GM21723 (cell line): ENCODE results near the gene GREM2.

Experiments used
- ATAC-seq: cut with Tn5 transposase; IDR thresholded peaks from one replicate; pipeline ENCODE4 v1.9.1; 2021; ENCODE audit warnings: mild to moderate bottlenecking, moderate library complexity; ENCODE audit not compliant: unreplicated experiment

Gene GREM2

GRCh38 chr1:240503036-240503435 lies 108.9 kb downstream of the GREM2 start:
- ATAC-seq: no peak

- no peak for ATAC-seq
Observed at GRCh38 chr1:240501115-240501514, 110.8 kb downstream of the GREM2 start.

DNA sequence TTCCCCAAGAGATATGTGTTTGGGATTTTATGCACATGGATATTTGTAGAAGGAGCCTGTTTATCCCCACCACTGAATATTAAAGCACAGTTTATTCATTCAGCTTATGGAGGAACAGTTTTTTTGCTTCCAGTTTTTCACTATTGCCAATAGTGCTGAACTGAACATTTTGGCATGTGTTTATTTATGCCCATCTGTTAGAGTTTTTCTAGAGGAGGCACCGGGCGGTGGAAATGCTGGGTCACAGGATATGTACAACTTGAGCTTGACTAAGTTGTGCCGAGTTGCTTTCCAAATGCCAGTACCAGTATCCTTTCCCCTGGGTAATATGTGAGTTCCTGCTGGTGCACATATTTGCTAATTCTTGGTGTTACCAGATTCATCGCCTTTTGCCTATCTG lies 111.3 kb downstream of the GREM2 start:
- no peak for ATAC-seq

DNA sequence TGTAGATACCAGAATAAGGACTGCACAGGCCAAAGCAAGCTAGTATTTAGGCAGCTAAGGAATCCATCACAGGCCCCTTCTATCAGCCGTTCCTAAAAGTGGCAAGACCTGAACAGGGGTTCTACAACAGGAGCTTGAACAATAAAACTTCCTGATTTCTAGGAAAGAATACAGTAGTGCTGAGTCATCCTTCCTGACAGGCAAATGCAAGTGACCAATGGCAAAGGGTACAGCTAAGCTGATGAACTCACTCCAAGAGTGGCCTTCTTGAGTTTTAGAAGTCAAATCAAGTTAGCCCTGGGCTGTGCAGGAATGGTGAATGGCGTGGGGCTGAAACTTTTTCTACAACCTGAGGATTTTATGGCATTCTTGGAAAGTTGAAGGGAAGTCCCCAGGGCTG lies 112.9 kb downstream of the GREM2 start:
- ATAC-seq: no peak

- ATAC-seq: no peak
Observed at GRCh38 chr1:240498335-240498734, 113.6 kb downstream of the GREM2 start.

- ATAC-seq: no peak
Observed at GRCh38 chr1:240497908-240498307, 114.0 kb downstream of the GREM2 start.

GRCh38 chr1:240496941-240497340 lies 115.0 kb downstream of the GREM2 start:
- ATAC-seq: no peak

DNA sequence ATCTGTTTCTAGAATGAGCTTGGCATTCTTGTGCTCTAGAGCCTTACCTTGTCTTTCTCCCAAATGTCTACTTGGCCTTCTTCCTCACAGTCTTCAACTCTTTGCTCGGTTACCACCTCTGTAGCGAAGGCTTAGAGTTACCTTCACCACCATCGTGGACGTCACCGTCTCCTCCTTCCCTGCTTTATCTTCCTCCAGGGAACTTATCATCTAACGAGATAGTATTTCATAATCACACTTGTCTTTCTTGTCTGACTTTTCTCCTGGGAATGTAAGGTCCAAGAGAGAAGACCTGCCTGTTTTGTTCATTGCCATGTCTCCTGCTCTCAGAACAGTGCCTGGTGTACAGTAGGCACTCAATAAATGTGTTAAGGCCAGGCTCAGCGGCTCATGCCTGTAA lies 115.6 kb downstream of the GREM2 start:
- no peak for ATAC-seq

GRCh38 chr1:240495601-240496000 lies 116.4 kb downstream of the GREM2 start:
- ATAC-seq: no peak

DNA sequence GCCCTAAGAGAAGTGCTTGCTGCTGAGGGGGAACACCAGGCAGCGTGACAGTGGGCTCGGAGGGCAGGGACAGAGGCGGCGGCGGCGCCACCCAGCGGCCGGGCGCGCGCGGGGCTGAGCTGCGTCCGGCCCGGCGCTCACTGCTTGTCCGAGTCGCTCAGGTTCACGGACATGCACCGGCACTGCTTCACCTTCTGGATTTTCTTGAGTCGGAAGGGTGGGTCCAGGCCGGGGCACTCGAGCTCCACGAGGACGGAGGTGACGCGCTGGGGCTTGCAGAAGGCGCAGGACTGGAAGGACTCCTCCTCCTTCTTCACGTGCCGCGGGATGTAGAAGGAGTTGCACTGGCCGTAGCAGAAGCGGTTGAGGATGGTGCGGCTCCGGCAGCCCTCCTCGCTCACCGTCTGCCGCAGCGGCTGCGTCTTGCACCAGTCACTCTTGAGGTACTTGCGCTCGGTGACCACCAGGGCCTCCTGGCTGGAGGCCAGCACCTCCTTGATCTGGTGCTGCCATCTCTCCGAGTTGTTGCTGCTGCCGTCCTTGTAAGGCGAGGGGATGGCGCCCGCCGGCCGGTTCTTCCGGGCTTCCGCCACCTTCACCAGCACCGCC lies 119.0 kb downstream of the GREM2 start:
- ATAC-seq: no peak

DNA sequence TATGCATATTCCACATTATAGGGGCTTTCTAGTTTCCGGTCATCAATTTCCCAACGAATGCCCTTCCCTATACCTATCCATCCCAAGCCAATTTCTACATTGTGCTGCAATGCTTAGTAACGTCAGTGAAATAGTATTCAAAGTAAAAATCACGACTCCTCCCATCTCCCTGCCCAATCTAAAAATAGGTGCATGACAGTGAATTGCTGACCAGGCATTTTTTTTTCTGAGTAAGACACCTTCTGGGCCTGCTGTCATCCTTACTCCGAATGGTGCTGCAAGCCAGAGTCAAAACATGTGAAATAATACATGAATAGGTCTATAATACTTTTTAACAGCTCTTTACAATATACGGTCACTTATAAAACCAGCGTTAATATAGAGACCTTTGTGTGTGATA lies 120.2 kb downstream of the GREM2 start:
- no peak for ATAC-seq

- ATAC-seq: no peak
Observed at GRCh38 chr1:240491156-240491555, 120.8 kb downstream of the GREM2 start.

GRCh38 chr1:240487493-240487892 lies 124.5 kb downstream of the GREM2 start:
- ATAC-seq: no peak

GRCh38 chr1:240486611-240487010 lies 125.3 kb downstream of the GREM2 start:
- ATAC-seq: no peak

DNA sequence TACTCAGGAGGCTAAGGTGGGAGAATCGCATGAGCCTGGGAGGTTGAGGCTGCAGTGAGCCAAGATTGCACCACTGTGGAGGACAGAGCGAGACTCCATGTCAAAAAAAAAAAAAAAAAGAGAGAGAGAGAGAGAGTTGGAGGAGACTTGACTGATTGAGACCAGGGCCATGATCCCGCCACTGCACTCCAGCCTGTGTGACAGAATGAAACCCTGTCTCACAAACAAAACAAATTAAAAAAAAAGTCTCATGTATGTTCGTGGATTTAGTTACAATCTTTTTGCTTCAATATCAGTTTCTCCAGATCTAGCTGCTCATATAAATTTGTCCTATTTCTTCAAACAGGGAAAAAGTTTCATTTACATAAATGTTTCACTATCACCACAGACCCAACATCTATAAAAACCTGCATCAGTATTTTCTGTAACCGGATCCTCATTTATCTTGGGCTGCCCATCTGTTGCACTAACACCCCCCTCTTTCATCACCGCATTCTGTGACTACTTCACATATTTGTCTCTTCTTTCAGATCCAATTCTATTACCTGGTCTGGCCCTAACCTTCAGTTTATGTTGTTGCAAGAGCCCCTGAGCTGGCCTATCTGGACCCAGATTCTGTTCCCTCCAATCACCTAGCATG lies 127.0 kb downstream of the GREM2 start:
- ATAC-seq: no peak

DNA sequence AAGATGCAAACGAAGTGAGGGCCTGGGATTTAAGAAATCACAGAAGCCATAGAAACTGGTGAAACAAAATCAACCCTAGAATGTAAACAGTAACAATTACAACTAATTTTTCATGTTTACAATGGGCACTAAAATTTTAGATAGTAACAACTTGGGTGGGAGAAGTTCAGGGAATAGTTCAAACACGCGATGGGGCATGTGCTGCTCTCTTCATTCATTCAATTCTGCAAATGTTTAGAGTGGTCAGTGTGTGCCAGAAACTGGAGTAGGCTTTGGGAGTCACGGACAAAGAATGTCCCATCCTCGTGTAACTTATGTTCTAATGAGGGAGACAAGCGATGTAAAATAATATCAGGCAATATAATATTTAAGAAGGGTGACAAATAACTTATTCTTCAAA lies 133.4 kb downstream of the GREM2 start:
- ATAC-seq: no peak

DNA sequence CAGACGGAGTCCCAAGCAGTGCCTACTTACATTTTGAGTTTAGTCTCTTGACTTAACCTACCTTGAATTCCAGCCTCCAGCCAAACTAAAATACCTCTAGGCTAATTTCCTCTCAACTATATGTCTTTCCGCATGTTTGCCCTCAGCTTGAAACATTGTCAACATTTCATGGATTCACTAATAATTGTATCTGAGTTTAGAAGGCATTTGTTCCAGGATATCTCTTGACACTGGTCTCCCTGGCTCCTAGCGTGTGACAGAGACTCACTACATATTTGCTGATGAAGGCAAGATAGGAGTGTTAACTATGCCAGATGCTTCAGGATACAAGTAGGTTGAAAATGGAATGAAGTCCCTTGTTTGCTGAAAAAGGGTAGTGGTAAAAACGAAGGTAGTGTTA lies 136.1 kb downstream of the GREM2 start:
- ATAC-seq: no peak

GRCh38 chr1:240474133-240474614 lies 137.8 kb downstream of the GREM2 start:
- ATAC-seq: no peak

DNA sequence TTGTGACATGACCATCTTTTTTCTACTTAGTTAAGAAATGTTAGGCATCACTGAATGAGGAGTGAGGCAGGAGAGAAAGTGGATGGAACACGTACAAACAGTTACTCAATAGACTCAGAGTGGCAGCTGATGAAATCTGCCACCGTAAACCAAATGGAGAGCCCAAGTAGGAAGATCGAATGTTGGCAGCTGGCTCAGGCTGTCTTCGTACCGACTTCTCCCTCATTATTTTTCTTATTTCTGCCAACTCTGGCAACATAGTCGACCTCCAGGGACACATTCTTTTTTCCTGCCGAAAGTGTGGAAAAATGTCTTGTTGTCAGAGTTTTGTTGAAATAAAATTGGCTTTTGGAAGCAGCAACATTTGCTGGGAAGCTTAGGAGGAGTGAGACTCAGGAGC lies 143.3 kb downstream of the GREM2 start:
- ATAC-seq: no peak

DNA sequence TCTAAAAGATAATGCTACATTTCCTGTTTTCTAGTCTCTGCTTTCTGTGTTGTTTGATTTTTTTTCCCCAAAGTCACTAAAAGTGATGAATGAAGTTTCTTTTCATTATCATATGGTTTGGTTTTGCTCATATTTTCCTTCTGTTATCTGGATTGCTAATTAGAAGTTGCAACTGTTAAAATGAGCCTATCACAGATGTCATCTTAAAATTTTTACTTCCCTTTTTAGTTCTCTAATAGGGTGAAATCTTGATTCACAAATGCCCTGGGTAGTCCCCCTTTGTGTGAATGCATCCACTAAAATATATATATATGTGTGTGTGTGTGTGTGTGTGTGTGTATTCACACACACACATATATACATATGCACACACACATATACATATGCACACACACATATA lies 144.1 kb downstream of the GREM2 start:
- no peak for ATAC-seq

DNA sequence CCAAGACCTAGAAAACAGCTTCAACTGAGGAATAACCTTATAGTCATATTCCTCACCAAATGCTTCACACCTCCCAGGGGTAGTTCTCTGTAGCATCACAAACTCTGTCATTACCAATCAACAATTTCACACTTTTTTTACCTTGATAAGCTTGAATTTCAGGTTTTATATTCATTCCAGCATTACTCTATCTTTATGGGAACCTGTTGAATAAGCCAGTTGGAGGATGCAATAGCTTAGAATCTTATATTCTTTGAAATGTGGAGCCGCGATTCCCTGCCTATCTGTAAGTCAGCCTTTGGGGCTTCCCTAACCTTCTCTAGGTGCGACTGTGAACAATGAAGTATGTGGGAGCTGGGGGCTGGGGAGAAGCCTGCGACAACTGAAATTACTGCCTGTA lies 145.4 kb downstream of the GREM2 start:
- no peak for ATAC-seq

- ATAC-seq: no peak
Observed at GRCh38 chr1:240465531-240465940, 146.4 kb downstream of the GREM2 start.

DNA sequence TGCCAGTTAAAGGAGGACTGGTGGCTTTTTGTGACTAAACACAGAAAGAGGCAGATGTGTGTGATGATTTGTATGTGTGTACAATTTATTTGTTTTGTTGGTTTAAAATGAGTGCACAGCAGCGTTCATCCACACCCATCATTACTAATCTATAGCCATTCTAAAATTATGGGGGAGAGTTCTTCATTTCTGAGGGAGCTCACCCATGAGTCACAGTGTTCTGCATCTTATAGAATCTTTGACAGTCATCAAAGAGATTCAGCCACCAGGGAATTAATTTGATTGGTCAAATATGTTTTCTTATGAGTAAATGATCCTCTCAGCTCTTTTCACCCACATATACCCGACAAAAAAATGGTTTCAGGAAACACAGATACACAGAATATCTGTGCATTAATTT lies 147.9 kb downstream of the GREM2 start:
- no peak for ATAC-seq
